Renal cortical epithelial cell (primary cell): ENCODE data around the gene KCNK6. TPM values are rescaled to one million over a fixed set of nuclear protein-coding genes. Genes with fewer than 3 reads are reported as not detected.

Source experiments
- DNase-seq: peaks from one replicate; pipeline ENCODE4 v3.0.0-alpha.2; 2011; ENCODE audit warnings: low read depth
- total RNA-seq: library from RNA; depleted of rRNA; stranded (reverse); fragments of >200 nt; gene quantifications from 2 replicates; pipeline ENCODE4 v1.2.3, GENCODE V29; 2014

The KCNK6 gene
- 8.4 and 25.5 TPM in 2 replicates for total RNA-seq

DNA sequence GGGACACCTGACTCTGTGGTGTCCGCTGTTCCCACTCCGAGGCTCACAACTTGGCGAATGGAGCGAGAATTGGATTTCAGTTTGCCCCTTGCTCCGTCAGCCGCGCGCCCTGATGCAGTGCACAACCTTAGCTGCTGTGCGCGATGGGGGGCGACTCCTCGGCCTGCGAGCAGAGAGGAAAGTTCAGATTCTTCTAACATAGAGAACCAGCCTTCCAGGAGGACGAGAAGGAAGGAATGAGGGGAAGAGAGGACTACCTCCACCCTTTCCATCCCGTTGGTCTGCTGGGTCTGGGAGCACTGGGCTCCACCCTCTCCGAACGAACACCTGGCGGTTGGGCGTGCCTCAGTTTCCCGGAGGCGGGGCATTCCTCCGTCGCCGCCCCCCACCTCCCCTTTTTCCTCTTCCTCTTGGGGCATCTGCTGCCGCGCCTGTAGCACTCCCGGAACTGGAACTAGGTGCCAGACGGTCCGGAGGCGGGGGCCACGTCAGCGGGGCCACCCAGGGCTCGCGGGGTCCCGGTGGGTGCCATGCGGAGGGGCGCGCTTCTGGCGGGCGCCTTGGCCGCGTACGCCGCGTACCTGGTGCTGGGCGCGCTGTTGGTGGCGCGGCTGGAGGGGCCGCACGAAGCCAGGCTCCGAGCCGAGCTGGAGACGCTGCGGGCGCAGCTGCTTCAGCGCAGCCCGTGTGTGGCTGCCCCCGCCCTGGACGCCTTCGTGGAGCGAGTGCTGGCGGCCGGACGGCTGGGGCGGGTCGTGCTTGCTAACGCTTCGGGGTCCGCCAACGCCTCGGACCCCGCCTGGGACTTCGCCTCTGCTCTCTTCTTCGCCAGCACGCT lies at the start of gene KCNK6:
KCNK6 (plus strand) TSS at position 425 of the 838 bp plus-strand sequence; CDS start at position 531, 106 bp downstream.
- no peak for DNase-seq

GRCh38 chr19:38270587-38271167 lies 49.0 kb upstream of the KCNK6 start:
- peak; percentile 41 for DNase-seq

DNA sequence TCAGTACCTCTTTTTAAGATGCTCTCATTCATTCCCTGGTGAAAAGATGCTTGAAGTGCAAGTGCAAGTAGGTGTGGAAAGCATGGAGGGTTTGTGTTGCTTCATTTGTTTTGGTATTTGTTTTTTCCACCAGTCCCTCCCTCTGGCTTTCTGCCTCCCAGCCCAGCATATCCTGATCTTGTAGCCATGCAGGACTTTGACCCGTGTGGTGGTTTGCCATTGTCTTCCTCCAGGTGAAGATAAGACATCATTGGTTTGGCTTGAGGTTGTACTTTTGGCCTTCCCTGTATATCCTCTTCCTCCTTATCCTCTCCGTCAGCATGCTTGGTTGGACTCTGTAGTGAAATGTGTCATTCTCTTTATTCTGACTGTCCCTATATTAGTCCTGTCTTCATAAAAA lies 46.1 kb upstream of the KCNK6 start:
- DNase-seq: peak; percentile 66

DNA sequence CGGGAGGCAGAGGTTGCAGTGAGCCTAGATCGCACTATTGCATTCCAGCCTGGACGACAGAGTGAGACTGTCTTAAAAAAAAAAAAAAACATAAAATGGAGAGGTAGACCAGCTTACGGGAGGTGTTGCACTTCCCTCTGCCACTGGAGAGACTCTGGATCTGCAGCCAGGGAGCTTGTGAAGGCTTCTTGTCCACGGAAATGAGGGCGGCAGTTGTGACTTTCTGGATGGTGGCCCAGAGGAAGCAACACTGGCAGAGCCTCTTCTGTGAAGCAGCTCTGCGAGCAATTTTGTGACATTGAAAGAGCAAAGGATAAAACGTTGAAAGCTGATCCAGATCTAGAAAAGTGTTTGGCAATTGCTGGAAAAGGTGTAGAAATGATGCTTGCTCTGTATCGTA lies 44.9 kb upstream of the KCNK6 start:
- DNase-seq: no peak

DNA sequence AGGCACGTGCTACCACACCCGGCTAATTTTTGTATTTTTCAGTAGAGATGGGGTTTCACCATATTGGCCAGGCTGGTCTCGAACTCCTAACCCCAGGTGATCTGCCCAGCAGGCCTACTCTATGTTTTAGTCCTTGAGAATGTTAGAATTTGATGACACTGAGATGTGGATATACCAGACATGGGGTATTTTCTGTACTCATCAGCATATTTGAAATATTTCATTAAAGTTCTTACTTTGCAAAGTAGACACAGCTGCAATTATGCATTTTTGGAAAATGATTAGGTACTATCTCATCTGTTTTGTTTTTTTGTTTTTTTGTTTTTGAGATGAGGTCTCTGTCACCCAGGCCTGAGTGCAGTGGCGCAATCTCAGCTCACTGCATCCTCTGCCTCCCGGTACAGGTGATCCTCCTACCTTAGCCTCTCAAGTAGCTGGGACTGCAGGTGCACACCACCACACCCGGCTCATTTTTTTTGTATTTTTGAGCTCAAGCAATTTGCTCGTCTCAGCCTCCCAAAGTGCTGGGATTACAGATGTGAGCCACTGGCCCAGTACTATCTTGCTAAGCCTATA lies 42.6 kb upstream of the KCNK6 start:
- DNase-seq: no peak

DNA sequence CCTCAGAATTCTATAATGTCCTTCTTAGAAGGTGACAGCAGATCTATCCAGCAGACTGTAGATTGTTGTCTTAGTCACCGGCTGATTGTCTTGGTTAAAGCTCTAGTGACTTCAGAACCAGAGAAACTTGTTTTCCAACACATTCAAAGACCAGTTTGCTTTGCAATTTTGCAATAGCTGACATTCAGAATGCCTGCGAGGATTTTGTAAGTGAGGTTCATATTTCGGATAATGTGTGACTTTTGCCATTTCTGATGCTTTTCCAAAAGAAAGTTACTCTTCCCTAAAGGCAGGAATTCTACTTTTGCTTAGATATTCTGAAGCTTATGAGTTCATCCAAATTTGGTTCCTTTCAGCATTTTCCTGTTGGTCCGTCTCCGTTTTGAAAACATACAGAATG lies 42.1 kb upstream of the KCNK6 start:
- peak; percentile 50 for DNase-seq

DNA sequence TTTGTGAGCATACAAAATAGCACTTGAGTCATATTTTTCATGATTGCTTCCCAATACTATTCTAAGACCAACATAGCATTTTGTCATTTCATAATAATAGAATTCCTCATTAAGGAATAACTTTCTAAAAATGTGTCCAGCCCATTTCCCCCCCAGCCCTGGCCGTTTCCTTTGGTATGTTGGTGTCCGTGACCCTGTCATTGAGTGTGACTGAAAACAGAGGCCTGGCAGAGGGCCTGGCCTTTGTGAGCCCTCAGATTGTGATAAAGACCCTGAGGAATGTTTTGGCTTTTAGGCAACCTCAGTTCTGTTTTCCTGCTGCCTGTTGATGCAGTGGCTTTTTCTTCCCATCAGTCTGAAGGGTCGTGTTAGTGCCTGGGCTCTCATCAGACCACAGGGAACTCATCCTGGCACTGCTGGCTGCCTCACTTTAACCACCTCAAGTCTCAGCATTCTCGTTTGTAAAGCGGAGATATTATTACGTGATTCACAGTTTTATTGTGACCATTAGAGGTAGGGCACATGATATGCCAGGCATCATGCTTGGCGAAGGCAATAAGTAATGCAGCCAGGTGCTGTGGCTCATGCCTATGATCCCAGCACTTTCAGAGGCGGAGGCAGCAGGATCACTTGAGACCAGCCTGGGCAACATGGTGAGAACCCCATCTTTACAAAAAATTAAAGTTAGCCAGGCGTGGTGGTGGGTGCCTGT lies 41.5 kb upstream of the KCNK6 start:
- no peak for DNase-seq

- no peak for DNase-seq
Observed at GRCh38 chr19:38278751-38279150, 40.9 kb upstream of the KCNK6 start.

- DNase-seq: no peak
Observed at GRCh38 chr19:38280030-38280921, 39.4 kb upstream of the KCNK6 start.

DNA sequence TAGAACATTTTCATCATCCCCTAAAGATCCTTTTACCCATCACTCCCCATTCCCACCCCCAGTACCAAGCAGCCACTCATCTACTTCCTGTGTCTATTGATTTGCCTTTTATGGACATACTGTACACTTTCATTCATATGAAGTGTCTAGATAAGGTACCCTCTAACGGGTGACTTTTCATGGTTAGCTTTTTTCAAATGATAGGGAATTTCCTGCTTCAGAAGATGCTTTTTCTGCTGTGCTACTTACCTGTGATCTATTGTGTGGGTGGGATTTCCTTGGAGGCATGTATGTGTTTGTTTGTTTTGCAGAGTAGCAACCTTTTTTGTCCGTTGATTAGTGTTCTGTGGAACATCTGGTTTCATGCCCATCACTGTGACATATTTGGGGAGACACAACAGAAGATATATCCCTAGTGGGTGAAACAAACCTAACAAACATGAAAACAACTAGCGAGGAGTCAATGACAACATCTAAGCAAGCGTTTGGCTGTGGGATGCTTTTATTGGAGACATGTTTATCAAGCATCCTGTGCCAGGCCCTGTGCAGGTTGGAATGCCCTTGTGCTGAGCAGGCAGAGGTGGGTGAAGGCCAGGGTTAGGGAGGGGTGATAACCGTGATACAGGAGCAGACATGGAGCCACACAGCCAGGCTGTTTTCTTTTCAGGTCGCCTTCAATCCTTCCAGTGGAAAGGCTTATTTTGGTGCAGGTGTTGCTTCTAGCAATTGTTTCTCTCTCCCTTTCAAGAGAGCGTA lies 37.7 kb upstream of the KCNK6 start:
- no peak for DNase-seq

DNA sequence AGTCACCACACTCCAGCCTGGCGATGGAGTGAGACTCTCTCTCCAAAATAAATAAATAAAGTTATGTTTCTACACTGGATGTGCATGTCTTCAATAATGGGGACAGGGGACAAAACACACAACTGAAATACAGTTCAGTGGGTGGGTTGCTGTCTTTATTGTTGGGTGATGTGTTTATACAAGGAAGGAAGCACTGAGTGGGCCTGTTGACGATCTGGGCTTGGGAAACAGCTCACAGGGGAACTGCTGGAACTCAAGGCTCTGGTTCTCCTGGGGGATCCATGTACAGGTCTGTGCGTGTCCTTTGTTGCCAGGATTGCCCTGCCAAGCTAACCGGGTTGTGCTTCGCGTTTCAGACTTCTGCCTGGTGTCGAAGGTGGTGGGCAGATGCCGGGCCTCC lies 36.4 kb upstream of the KCNK6 start:
- DNase-seq: no peak

DNA sequence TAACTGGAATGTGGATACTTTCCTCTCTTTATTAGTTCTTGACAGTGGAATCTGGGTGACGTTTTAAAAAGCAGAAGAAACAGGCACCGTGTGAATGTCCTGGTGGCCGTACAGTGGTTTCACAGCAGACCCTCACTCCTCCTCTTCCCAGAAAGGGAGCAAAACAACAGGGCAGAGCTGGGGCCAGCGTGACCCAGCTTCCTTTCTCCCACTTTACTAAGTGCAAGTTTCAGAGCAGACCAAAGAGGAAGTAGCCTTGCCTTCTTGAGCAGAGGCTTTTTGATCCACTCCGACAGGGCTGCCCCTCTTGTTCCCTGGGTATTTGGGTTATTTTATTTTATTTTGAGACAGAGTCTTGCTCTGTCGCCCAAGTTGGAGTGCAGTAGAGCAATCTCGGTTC lies 35.2 kb upstream of the KCNK6 start:
- no peak for DNase-seq

- DNase-seq: no peak
Observed at GRCh38 chr19:38285567-38285966, 34.1 kb upstream of the KCNK6 start.

GRCh38 chr19:38287604-38288003 lies 32.0 kb upstream of the KCNK6 start:
- no peak for DNase-seq

DNA sequence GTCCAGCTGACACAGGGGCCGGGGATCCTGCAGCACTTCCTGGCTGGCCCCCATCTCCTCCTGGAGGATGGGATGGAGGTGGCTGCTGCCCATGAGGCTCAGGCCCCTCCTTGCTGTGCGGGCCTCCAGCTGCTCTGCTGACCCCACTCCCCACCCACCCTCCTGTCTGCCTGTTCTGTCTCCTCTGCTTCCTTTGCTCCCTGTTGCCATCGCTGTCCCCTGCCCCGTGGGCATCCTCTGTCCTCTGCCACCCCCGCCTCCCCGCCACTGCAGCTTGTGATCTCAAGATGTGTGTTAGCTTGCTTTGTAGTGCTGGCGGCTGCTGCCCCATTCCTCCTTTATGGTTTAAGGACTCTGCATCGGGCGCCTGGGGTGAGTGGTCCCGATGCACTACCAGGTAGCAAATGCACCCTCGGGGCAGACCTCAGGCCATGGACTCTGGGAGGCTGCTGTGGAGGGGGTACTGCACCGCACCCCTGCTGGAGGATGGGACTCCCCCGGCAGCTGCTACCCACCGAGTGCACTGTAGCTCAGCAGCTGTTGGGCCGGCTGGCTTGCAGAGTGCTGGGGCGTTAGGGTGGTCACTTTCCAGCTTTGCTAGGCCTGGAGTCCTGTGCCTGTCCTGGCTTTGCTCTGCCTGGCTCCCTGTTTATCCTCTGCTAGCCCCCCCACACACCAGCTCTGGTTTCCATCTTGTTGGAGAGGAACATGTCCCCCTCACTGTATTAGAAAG lies 31.4 kb upstream of the KCNK6 start:
- DNase-seq: no peak

DNA sequence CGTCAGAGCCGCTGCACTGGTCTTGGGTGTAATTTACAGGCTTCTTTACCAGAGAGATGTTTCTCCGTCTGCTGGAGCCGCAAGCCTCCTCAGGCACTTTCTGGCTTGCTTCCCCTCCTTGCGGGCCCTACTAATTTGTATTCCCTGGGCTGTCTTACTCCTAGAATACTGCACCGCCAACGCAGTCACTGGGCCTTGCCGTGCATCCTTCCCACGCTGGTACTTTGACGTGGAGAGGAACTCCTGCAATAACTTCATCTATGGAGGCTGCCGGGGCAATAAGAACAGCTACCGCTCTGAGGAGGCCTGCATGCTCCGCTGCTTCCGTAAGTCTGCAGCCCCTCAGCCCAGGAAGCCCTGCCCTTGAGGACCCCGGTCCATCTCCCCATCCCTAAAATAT lies 29.7 kb upstream of the KCNK6 start:
- DNase-seq: no peak

DNA sequence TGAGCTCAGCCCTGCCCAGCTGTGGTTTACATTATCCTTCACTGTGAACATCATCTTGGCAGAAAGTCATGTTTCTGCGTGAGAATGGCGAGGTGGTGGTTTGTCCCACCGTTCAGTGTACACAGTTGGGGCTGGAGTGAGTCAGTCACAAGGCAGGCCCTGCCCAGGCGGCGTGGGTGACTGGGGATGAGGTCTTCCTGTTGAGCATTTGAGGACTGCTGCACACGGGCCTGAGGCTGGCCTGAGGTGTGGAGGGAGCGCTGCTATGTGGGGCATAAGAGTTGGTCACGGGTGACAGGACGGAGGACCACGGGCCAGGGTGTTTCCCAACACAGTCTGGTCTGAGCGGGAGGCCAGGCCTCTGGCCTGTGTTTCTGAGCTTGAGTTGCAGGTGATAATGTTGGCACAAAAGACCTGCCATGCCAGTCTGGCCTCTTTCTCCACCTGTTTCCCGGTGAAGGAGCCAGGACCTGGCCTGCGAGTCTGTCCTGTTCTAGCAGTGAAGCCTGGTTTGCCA lies 29.0 kb upstream of the KCNK6 start:
- DNase-seq: peak; percentile 96

DNA sequence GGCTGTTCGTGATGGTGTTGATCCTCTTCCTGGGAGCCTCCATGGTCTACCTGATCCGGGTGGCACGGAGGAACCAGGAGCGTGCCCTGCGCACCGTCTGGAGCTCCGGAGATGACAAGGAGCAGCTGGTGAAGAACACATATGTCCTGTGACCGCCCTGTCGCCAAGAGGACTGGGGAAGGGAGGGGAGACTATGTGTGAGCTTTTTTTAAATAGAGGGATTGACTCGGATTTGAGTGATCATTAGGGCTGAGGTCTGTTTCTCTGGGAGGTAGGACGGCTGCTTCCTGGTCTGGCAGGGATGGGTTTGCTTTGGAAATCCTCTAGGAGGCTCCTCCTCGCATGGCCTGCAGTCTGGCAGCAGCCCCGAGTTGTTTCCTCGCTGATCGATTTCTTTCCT lies 27.8 kb upstream of the KCNK6 start:
- no peak for DNase-seq

DNA sequence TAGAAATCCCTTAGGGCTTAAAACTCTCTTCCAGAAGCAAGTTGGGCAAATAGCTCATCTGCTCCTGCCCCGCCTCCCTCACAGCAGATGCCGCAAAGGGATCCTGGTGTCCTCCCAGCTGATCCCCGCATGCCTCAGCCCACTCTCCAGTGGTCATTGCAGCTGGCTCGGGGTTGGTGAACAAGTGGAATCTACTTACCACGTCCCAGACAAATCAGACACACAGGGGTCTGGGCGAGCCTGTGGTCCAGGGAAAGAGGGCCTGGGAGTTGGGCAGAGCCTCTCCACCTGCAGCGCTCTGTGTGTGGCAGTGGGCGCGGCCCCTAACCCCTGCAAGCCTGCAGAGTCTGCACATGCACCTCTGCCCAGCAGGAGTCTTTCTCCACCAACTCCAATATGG lies 26.4 kb upstream of the KCNK6 start:
- DNase-seq: no peak

DNA sequence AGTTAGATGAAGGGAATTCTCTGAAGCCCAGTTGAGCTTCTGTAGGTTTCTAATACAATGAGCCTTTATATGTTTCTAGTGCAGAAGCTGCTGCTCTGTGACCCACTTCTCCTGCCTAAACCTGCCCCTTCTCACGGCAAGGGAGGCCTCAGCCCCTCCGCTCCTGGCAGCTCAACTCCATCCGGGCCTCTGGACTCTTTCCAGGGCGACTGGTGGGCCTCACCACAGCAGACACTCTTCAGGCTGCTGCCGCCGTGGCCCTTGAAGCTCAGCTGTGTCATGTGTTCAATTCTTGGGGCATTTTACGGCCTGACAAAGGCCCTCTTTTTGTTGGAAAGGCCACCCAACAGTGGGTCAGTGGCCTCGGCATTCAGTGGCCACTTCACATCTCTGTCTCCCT lies 25.6 kb upstream of the KCNK6 start:
- DNase-seq: no peak
